Measurements from ENCODE around the gene RANBP3.
"Not testable (repeated sequence)": the region's sequence is repeated elsewhere in the genome, so short reads cannot be mapped to it uniquely, and the experiment has no call there.

- not testable (repeated sequence) for TF ChIP-seq CTCF, EZH2, EZH2phosphoT487 (IDR thresholded peaks at IDR 0.05)
Observed at GRCh38 chr19:5884065-5884811, 93.7 kb downstream of the RANBP3 start.

Measured in neural progenitor cell (in vitro differentiated cells).